DMS 273 treated with DMSO at 0.1 percent for 48 hours (cell line): Measurements from ENCODE around the gene MAGEA11.
"Not testable (repeated sequence)": the region's sequence is repeated elsewhere in the genome, so short reads cannot be mapped to it uniquely, and the experiment has no call there.

ENCODE experiments used
- DNase-seq: peaks from one replicate; lab custom pipeline; 2025; lab: John Stamatoyannopoulos, UW

The MAGEA11 gene, protein sequence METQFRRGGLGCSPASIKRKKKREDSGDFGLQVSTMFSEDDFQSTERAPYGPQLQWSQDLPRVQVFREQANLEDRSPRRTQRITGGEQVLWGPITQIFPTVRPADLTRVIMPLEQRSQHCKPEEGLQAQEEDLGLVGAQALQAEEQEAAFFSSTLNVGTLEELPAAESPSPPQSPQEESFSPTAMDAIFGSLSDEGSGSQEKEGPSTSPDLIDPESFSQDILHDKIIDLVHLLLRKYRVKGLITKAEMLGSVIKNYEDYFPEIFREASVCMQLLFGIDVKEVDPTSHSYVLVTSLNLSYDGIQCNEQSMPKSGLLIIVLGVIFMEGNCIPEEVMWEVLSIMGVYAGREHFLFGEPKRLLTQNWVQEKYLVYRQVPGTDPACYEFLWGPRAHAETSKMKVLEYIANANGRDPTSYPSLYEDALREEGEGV

DNA sequence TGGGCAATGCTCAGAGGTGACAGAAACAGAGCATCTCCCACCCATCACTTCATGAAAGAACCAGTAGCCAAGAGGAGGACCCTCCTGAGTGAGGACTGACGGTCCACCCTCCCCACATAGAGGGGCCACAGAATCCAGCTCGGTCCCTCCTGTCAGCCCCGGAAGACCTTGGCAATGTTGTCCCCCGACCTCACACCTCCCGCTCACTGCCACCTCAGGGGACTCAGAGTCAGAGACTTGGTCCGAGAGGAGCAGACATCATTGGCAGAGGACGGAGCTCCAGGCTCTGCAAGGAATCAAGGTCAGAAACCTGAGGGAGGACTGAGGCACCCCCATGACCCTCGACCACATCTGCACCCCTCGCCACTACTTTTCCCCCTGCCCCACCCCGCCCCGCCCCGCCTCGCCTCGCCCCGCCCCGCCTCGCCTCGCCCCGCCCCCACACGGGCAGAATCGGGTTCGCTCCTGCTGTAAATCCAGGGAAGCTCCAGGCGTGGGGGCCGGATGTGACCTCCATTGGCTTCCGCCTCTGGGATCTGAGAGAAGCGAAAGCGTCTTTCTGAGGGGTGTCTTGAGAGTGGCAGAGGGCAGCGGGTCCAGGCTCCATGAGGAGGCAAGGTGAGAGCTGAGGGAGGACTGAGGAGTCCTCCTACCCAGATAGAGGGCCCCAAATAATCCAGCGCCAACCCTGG, at the start of gene MAGEA11:
Gene MAGEA11 (plus strand): TSS at position 516 of the 692 bp plus-strand sequence. CDS start 1,100 bp downstream, outside the sequence.
- no peak for DNase-seq

DNA sequence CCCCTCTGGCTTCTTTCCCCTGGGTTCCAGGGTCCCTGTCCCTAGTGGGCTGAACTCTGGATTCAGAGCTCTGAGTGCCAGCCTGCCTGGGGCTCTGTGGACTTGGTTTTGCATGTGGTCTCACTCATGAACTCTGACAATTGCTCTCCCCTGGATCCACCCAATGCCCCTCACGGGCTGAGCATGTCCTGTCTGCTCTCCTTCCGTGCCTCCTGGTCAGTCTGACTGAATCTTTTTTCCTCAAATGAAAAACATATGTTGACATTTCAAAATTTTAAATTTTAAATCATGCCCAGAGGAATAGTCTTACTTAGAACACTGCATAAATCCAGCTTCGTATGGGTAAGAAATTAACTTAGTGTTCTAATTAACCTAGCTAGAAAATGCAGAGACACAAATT, 36.8 kb upstream of the MAGEA11 start:
- not testable (repeated sequence) for DNase-seq

DNA sequence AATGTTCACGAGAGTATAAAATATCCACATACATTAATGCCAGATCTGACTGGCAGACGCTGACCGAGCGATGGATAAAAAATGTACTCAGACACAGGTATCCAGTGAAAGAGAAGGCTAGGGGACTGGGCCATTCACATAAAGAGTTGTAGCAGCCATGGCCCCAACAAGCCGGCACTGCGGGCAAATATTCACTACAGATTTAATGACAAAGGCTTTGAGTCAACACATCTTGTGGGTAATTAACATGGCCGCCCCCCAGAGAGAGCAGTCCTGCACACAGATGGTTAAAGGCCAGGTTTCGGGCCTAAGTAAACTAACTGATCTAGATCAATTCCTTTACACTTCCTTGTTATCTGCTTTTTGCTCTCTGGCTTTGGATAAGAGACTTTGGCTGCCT, 36.3 kb upstream of the MAGEA11 start:
- not testable (repeated sequence) for DNase-seq

DNA sequence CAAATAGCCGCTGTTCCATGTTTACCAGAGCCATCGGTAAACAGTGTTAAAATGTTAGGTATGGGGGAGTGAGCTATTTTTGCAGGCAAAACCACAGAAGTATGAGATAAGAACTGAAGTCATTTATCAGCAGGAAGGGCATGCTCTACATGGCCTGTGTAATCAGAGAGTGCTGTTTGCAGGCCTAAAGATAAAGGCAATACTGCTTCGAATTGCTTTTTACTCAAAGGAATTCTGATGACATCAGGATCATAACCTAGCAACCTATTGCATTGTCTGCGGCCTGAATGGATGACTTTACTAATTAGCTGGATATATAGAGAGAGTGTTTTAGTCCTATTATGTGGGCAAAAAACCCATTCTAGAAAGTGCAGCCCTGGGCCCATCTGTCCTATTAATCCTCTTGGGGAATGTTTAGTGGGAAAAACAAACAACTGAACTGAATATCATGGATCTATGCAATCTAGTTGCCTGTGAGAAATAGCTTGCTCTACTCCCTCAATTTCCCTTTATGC, 32.6 kb upstream of the MAGEA11 start:
- not testable (repeated sequence) for DNase-seq

DNA sequence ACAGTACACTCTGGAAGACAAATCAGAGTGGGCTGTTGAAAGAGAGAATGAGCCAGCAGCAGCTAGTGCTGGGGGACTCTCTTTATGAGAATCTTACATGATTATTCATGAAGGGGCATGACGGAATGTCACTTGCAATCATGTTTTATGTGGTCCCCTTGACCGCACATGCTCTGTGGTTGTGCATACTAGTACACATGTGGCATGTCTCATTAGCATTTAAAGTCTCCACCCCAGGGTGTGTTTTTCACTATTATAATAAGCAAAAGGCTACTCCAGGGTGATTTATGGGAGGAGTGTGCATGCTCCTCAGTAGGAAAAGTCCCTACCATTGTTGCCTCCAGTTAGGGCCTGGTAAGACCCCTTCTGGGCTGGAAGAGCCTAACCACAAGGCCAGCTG, 30.7 kb upstream of the MAGEA11 start:
- DNase-seq, result no peak

DNA sequence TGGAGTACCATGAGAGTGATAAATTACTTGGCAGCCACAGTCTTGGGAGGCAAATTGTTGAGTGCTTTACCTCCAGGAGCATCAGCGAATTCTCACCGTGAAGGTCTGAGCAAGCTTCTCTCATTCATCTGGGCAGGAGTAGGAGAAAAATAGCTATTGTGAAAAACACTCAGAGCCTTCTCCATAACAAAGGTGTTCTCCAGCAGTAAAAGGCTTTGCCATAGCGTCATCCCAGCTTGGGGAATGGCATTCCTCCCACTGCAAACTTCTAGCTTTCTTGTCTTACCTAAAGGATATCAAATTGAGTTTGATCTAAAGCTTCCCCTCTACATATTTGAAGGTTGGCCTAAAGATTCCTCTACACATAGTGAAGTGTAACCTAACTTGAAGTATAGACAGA, 29.8 kb upstream of the MAGEA11 start:
- DNase-seq, result no peak

DNA sequence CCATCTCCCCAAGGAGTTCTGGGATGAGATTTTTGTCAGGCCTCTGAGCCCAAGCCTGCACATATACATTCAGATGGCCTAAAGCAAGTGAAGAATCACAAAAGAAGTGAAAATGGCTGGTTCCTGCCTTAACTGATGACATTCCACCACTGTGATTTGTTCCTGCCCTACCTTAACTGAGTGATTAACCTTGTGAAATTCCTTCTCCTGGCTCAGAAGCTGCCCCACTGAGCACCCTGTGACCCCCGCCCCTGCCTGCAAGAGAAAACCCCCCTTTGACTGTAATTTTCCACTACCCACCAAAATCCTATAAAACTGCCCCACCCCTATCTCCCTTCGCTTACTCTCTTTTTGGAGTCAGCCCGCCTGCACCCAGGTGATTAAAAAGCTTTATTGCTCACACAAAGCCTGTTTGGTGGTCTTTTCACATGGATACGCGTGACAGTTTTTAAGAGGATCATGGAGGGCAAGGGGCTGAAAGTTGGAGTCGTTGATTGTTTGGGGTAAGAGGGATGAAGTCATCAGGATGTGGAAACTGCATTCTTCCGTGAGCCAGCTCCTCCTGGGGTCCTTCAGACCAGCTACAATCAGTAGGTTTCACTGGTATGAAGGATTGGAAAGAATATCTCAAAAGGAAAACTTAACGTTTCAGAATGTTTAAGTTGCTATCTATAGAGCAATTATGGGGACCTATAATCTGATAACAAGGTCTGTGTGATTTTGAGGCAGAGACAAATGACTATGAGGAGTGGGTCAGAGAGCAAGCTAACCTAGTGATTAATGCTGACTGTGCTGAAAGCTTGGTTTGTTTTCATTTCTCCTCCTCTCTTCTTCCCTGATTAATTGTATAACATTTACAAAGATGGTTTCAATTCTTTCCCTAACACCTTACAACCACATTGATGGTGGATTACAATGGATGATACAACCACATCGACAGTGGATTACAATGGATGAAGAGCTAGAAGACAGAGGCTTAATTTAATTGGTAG, 28.6 kb upstream of the MAGEA11 start:
- no peak for DNase-seq

DNA sequence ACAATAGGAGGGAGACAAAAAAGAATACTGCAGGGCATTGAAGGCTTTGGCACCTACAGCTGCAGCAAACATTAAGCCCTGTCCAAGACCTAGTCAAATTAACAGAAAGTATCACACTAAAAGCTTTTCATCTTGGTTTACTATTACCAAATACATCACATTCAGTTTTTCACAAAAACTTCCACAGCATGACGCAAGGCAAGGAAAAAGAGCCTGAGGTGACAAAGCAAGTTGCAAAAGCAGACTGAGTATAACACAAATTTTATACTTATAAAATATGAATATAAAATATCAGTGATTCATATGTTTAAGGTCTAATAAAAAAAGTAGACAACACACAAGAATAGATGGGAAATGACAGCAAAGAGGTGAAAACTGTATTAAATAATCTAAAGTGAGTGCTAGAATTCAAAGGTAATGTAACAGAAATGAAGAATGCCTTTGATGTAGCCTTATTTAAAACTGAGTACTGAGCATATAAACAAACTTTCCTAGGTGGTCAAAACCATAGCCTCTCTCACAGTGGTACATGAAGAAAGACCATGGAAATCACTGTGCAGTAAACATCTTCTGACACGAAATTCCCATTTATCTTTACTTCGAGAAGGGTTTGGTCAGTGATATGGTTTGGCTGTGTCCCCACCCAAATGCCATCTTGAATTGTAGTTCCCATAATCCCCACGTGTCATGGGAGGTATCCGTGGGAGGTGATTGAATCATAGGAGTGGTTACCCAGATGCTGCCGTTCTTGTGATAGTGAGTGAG, 27.7 kb upstream of the MAGEA11 start:
- no peak for DNase-seq

DNA sequence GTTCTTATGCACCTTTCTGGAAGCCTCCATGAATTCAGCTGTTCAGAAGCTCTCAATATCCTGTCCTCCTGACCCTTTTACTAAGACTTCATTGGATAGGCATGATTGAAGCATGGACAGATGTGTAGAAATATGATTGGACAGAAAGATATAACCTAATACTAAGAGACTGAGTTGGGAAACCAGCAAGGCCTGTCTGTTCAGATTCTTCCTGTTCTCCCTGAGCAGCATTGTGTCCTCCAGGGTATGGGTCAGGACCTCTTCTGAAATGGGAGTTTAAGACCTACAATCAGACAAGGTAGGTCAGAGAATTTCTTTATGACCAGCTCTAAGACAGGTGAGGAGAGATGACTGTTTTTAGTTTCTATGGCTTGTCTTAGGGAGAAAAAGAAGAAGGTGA, 23.9 kb upstream of the MAGEA11 start:
- DNase-seq, result no peak

DNA sequence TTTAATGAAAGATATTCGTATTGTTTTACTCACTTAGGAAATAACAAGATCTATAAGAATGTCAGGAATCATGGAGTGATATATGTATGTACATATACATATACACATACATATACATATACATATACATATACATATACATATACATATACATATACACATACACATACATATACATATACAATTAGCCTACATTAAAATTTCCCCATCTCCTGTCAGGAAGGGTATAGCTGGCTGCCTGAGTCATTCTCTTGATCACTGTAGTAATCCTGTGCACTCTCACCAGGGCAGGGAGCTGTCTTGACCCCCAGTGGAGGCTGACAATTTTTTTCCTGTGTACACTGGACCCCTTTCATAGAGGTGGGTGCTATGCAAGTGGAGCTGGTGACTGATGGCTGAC, 23.3 kb upstream of the MAGEA11 start:
- no peak for DNase-seq

DNA sequence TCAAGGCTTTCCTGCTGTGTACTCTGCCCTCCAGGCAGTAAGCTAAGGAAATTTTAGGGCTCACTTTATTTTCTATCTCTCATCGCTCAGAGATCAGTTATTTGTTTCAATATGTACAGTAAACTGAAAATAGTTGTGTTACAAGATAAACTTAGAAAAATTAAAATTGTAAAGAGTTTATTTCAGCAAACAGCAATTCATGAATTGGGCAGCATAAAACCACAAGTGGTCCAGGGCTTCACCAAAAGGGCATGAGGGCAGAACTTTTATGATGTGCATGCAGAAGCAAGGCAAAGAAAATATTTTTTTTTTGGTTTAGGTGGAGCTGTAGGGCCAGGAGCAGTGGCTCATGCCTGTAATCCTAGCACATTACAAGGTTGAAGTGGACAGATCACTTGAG, 20.1 kb upstream of the MAGEA11 start:
- DNase-seq, result no peak

DNA sequence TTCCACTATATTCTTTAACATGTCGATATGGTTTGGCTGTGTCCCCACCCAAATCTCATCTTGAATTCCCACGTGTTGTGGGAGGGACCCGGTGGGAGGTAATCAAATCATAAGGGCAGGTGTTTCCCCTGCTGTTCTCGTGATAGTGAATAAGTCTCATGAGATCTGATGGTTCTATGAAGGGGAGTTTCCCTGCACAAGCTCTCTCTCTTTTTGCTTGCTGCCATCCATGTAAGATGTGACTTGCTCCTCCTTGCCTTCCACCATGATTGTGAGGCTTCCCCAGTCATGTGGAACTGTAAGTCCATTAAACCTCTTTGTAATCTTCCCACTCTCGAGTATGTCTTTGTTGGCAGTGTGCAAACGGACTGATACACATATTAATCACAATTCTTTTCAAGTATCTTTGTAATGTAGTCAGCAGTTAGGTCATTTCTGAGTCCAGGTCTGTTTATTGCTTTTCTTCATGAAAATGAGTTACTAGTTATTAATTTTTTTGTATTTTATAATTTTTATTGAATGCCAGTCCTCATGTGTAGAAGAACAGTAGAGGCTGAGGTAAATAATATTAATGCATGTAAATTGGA, 19.1 kb upstream of the MAGEA11 start:
- not testable (repeated sequence) for DNase-seq

DNA sequence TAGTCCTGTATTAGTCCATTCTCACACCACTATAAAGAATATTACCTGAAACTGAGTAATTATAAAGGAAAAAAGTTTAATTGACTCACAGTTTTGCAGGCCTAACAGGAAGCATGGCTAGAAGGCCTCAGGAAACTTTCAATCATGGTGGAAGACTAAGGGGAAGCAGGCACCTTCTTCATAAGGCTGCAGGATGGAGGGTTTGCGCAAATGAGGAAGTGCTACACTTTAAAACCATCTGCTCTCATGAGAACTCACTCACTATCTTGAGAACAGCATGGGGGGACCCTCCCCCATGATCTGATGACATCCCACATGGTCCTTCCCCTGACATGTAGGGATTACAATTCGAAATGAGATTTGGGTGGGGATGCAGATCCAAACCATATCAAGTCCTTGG, 12.1 kb upstream of the MAGEA11 start:
- DNase-seq, result no peak

DNA sequence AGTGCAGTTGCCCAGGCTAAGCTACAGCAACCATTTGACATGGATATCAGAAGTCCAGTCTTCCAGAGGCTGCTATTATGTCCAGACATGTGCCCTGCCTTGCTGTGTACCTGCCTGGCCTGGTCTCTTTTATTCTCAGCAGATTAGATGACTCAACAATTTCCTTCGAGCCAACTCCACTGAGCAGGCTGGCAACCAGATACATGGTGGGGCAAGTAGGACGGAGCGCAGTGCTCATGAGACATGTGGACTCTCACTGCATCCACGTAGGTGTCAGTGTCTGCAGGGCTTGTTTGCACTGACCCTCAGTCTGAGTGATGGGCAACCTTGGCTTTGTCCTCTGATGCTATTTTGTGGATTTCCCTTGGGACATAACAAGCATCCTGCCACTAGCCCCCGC, 7.2 kb upstream of the MAGEA11 start:
- DNase-seq, result no peak

DNA sequence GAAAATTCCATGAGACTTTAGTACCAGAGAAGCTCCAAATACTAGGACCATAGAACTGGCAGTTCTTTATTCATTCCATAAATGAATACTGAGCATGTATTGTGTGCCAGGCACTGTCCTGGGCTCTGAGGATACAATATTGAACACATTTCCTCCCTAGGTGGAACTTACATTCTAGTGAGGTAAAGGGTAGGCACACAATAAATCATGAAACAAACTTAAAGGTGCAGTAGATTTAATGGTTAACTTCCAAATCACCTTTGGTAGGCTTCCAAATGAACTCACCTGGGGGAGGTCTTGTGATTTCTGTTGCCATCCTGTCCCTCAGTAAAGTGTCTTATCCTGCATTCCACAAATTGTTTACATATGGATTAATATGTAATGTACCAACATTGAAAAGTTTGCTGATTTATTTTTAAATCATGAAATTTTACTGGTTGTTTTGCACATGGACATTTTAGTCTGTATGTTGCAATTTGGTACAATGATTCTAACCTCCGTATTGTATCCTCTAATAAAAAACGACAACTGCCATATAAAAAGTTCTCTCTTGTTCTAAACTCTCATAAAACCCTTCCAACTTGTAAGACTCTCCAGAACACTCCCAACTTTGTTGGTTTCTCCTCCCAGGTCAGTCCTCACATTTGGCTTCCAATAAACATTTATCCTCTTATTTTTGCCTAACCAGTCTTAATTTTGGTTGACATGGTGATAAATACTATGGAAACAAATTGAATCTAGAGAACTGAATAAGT, 4.5 kb upstream of the MAGEA11 start:
- DNase-seq, result no peak

DNA sequence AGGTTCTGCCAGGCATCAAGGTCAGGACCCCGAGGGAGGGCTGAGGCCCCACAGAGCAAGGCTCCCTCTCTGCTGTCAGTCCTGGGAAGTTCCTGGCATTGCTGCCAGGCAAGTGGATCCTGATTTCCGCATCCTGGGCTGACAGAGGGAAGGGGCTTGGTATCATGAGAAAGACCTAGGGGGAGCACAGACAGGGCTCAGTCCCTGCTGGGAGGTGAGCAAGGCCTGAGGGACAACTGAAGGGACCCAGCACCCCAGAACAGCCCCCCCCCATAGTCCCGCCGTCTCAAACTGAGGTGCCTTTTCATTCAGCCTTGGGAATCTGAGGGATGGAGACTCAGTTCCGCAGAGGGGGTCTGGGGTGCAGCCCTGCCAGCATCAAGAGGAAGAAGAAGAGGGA, 971 bp downstream of the MAGEA11 start:
- no peak for DNase-seq

DNA sequence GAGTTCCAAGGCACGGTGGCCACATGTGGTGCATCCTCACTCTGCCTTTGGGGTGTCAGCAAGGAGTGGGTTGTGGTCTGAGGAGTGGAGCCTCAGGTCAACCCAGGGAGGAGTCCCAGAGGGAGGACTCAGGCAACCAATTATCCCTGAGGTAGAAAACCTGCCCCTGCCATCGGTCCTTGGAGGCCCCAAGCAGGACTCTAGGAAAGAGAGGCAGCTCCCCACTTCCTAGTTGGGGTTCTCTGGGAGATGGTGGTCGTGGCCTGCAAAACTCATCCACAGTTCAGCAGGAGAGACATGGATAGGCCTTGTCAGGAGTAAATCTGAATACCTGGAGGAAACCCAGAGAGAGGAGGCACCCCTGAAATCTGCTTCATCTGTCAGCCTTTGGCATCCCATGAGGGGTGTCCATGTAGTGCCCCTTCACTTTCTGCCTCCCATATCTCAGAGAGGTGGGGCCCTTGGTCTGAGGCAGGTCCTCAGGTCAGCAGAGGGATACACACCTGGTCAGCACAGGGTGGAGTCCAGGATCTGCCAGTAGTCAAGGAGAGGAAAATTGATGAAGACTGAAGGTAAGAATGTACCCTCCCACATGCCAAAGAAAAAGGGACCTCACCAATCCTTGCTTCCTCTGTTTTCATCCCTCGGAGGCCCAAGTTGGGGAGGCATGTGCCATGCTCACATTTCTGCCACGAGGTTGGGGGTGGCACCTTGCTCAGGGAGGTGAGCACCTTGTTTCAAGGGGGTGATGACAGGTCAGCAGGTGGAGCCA, 1.6 kb downstream of the MAGEA11 start:
- DNase-seq, result no peak

DNA sequence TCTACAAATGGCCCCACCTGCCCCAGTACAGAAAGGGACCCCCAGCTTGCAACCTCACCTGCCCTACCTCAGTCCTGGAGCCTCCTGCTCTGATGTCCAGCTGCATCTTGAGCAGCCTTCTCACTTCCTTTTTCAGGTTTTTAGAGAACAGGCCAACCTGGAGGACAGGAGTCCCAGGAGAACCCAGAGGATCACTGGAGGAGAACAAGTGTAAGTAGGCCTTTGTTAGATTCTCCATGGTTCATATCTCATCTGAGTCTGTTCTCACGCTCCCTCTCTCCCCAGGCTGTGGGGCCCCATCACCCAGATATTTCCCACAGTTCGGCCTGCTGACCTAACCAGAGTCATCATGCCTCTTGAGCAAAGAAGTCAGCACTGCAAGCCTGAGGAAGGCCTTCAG, 3.6 kb downstream of the MAGEA11 start:
- no peak for DNase-seq

DNA sequence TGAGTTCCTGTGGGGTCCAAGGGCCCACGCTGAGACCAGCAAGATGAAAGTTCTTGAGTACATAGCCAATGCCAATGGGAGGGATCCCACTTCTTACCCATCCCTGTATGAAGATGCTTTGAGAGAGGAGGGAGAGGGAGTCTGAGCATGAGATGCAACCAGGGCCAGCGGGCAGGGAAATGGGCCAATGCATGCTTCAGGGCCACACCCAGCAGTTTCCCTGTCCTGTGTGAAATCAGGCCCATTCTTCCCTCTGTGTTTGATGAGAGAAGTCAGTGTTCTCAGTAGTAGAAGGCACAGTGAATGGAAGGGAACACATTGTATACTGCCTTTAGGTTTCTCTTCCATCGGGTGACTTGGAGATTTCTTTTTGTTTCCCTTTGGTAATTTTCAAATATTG, 4.8 kb downstream of the MAGEA11 start:
- DNase-seq, result no peak
